ENCODE data around the gene NMNAT3.

The NMNAT3 gene

GRCh38 chr3:139561255-139561817 lies 116.4 kb downstream of the NMNAT3 start:
- Histone ChIP-seq H4K20me1 (ENCODE audit: insufficient read depth, low read length) (no peaks in the 10 kb centered on the region), H3K4me2 (ENCODE audit: insufficient read depth, low read length) (no peak overlapping the region), H3K4me1 (ENCODE audit: insufficient read depth, low read length) (no peaks in the 10 kb centered on the region), H3K9me3 (ENCODE audit: insufficient read depth, low read length, severe bottlenecking) (no peaks in the 10 kb centered on the region), H3K36me3 (ENCODE audit: insufficient read depth, low read length) (no peaks in the 10 kb centered on the region), H3K79me2 (ENCODE audit: insufficient read depth, low read length) (no peaks in the 10 kb centered on the region), H3K9ac (ENCODE audit: low read depth, low read length) (no peak overlapping the region), H3K4me3 (ENCODE audit: low read depth in 1 of 2, low read length in 2 of 2) (no peak overlapping the region), H2AFZ (ENCODE audit: low read depth, low read length) (no peak overlapping the region), H3K27me3 (ENCODE audit: insufficient read depth, low read length, poor library complexity) (no peaks in the 10 kb centered on the region), H3K27ac (ENCODE audit: low read length) (no peak overlapping the region)
- ATAC-seq (ENCODE audit: insufficient read depth, low read depth), result no peak
- TF ChIP-seq EZH2 (IDR thresholded peaks at IDR 0.05; ENCODE audit: borderline replicate concordance, low read depth, low read length, severe bottlenecking), result no peak
- TF ChIP-seq, protein P1, sequence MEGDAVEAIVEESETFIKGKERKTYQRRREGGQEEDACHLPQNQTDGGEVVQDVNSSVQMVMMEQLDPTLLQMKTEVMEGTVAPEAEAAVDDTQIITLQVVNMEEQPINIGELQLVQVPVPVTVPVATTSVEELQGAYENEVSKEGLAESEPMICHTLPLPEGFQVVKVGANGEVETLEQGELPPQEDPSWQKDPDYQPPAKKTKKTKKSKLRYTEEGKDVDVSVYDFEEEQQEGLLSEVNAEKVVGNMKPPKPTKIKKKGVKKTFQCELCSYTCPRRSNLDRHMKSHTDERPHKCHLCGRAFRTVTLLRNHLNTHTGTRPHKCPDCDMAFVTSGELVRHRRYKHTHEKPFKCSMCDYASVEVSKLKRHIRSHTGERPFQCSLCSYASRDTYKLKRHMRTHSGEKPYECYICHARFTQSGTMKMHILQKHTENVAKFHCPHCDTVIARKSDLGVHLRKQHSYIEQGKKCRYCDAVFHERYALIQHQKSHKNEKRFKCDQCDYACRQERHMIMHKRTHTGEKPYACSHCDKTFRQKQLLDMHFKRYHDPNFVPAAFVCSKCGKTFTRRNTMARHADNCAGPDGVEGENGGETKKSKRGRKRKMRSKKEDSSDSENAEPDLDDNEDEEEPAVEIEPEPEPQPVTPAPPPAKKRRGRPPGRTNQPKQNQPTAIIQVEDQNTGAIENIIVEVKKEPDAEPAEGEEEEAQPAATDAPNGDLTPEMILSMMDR (IDR thresholded peaks at IDR 0.05; ENCODE audit: borderline replicate concordance, extremely low read depth, low read length, poor library complexity, severe bottlenecking), result no peak
- no peak for DNase-seq

DNA sequence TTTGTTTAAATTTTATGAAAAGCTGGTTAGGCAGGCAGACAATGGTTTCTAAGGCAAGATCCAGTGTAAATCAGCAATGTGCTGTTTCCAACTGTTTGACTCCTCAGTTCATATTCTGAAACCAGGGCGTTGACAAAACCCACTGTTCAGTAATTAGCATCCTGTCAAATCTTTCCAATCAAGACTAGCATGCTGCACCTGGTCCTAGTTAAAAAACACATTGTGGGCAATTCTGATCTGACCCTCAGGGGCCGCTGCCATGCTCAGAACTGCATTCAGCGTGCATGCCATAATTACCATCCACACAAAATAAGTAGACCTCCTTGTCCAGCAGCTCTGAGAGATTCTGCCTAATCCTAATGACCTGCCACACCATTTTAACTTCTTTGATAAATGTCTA lies 117.4 kb downstream of the NMNAT3 start:
- Histone ChIP-seq H3K79me2 (ENCODE audit: insufficient read depth, low read length) (no peaks in the 10 kb centered on the region), H2AFZ (ENCODE audit: low read depth, low read length) (no peak overlapping the region), H3K27ac (ENCODE audit: low read length) (no peak overlapping the region), H3K36me3 (ENCODE audit: insufficient read depth, low read length) (no peaks in the 10 kb centered on the region), H3K9ac (ENCODE audit: low read depth, low read length) (no peak overlapping the region), H3K4me3 (ENCODE audit: low read depth in 1 of 2, low read length in 2 of 2) (no peak overlapping the region), H3K9me3 (ENCODE audit: insufficient read depth, low read length, severe bottlenecking) (no peaks in the 10 kb centered on the region), H3K27me3 (ENCODE audit: insufficient read depth, low read length, poor library complexity) (peaks cover 3% of the 10 kb centered on the region), H3K4me1 (ENCODE audit: insufficient read depth, low read length) (no peaks in the 10 kb centered on the region), H3K4me2 (ENCODE audit: insufficient read depth, low read length) (no peak overlapping the region), H4K20me1 (ENCODE audit: insufficient read depth, low read length) (no peaks in the 10 kb centered on the region)
- ATAC-seq (ENCODE audit: insufficient read depth, low read depth) (no peak), DNase-seq (no peak)
- TF ChIP-seq, protein P1 (IDR thresholded peaks at IDR 0.05; ENCODE audit: borderline replicate concordance, extremely low read depth, low read length, poor library complexity, severe bottlenecking), result no peak
- no peak for TF ChIP-seq EZH2 (IDR thresholded peaks at IDR 0.05; ENCODE audit: borderline replicate concordance, low read depth, low read length, severe bottlenecking)

DNA sequence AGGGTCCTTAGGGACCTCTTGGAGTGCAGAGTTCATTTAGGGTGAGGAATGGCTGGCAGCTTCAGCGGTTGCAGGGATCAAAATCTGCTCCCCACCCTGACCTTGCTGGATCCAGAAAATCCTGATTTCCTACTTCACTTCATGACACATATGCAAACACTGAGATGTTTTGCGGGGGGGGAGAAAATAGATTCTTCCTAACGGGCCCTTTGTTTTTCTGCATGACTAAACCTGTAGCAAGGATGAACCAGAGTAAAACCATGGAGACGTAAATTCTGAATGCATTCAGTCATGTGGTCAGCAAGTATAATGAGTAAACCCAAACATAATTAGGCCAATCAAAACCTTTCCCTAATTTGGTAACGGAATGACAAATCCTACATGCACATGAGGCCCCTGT lies 118.2 kb downstream of the NMNAT3 start:
- Histone ChIP-seq H3K9ac (ENCODE audit: low read depth, low read length) (no peak overlapping the region), H3K79me2 (ENCODE audit: insufficient read depth, low read length) (no peaks in the 10 kb centered on the region), H3K27me3 (ENCODE audit: insufficient read depth, low read length, poor library complexity) (peaks cover 3% of the 10 kb centered on the region), H3K4me2 (ENCODE audit: insufficient read depth, low read length) (no peak overlapping the region), H3K27ac (ENCODE audit: low read length) (no peak overlapping the region), H3K4me1 (ENCODE audit: insufficient read depth, low read length) (no peaks in the 10 kb centered on the region), H3K36me3 (ENCODE audit: insufficient read depth, low read length) (no peaks in the 10 kb centered on the region), H3K4me3 (ENCODE audit: low read depth in 1 of 2, low read length in 2 of 2) (no peak overlapping the region), H4K20me1 (ENCODE audit: insufficient read depth, low read length) (no peaks in the 10 kb centered on the region), H2AFZ (ENCODE audit: low read depth, low read length) (no peak overlapping the region), H3K9me3 (ENCODE audit: insufficient read depth, low read length, severe bottlenecking) (no peaks in the 10 kb centered on the region)
- TF ChIP-seq, protein P1 (IDR thresholded peaks at IDR 0.05; ENCODE audit: borderline replicate concordance, extremely low read depth, low read length, poor library complexity, severe bottlenecking), result no peak
- no peak for TF ChIP-seq EZH2 (IDR thresholded peaks at IDR 0.05; ENCODE audit: borderline replicate concordance, low read depth, low read length, severe bottlenecking)
- DNase-seq (no peak), ATAC-seq (ENCODE audit: insufficient read depth, low read depth) (no peak)

Data from DND-41 (cell line).